ENCODE results near the gene XYLB.

GRCh38 chr3:38345879-38346586 is 552 bp upstream of the XYLB start:
- TF ChIP-seq CTCF (IDR thresholded peaks at IDR 0.05 in 8 of 11, conservative IDR thresholded peaks at IDR 0.05 in 3 of 11): no peak
- TF ChIP-seq POLR2AphosphoS5 (IDR thresholded peaks at IDR 0.05): no peak
